HG03439 (cell line): ENCODE results near the gene PIK3R5.

Experiments
- ATAC-seq: cut with Tn5 transposase; IDR thresholded peaks from one replicate; pipeline ENCODE4 v1.9.1; 2021; ENCODE audit warnings: mild to moderate bottlenecking, moderate library complexity; ENCODE audit not compliant: unreplicated experiment

PIK3R5 gene

DNA sequence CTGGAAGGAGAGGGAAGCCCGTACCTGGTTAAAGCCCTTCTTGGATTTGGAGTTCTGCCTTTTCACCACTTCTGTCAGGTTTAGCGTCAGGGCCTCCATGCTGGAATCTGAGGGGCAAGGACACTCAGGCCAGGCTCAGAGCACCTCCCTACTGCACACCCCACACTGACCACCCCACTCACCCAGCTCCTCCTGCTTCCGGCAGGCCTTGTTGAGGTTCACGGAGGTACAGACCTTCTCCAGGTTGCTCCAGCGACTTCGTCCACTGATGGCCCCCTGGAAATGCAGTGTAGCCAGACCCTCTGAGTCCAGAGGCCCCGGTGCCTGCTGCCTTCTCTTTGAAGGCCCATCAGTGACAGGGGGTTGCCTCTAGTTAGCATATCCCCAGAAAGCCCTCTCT lies 83.9 kb downstream of the PIK3R5 start:
- ATAC-seq = no peak

DNA sequence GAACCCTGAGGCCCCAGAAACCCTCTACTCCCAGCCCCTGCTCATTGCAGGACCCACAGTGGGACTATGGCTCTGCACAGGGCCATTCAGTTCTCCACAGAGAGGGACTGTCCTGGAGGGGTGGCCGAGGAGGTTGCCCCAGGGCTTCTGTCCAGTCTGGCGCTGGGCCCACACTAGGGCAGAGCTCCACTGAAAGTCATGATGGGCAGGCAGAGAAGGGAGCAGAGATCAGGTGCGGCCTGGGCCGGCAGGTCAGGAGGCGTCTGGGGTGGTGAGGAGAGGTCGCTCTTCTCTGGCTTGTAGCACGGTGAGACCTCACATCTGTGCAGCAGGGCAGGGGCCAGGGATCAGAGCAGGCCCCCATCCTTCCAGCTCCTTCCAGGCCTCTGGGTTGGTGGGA lies 85.0 kb downstream of the PIK3R5 start:
- no peak for ATAC-seq

DNA sequence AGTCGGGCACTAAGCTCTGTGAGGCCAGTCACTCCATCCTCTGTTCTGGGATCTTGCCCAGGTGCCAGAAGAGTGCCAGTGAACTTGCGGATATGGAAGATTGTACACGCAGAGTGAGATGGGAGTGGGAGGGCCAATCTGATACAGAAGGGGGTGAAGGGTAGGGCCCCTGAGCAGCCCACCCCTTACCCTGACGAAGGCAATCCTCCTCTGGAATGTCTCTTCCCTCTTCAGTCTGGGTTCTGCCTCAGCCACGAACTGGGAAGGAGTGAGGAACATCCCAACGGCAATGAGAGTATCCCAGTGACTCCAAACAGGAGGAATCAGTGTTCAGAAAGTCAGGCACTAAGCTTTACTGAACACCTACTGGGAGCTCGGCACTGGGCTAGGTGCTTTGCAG lies 86.1 kb downstream of the PIK3R5 start:
- no peak for ATAC-seq

- no peak for ATAC-seq
Measured at GRCh38 chr17:8877984-8878383, 87.5 kb downstream of the PIK3R5 start.

- ATAC-seq = no peak
Measured at GRCh38 chr17:8875957-8876356, 89.5 kb downstream of the PIK3R5 start.

DNA sequence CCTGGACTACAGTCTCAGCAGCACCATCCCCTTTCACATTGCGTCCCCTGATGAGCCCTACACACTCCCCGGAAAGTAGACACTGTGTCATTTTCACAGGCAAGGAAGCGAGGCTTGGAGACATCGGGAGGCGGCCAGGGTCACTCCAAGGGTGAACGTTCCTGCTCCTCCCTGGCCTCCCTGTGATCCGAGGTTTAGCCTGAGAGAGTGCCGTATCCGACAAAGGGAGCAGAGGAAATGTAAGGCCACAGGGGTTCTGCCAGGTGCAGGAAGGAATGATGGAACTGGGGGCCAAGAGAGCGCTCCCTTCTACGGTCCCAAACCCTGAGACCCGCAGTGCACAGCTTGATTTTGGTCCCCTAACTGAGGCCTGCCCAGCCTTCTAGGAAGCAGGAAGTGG lies 90.1 kb downstream of the PIK3R5 start:
- no peak for ATAC-seq

- ATAC-seq = no peak
Measured at GRCh38 chr17:8873801-8874715, 91.4 kb downstream of the PIK3R5 start.

DNA sequence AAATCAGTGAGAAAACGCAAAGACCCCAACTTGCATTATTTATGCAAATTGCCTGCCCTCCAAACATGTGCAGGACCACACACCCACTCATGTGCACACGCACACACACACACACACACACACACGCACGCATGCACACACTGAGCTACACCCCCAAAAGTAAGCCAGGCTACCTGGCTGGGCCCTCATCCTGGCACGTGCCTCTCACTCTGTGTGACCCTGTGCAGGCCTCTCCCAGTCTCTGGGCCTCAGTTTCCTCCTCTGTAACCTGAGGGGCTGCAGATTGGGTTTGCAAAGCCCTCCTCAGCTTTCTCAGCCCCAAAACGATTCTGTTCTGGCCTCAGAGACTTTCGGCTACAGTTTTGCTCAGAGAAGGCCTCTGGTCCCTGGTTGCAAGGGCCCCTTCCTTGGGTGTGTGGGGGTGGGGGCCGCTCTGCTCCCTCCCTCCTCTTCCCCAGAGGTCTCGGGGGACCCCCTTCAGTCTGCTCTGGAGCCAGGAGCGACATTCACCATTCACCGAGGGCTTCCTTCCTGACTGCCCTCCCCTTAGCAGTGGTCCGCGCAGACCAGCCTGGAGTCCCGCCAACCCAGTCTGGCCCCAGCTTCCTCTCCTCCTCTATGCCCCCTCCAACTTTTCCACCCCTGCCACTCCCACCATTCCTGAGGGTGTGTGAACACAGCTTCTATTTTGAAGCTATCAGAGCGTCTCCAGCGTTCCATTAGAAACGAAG lies 92.6 kb downstream of the PIK3R5 start:
- ATAC-seq = no peak

DNA sequence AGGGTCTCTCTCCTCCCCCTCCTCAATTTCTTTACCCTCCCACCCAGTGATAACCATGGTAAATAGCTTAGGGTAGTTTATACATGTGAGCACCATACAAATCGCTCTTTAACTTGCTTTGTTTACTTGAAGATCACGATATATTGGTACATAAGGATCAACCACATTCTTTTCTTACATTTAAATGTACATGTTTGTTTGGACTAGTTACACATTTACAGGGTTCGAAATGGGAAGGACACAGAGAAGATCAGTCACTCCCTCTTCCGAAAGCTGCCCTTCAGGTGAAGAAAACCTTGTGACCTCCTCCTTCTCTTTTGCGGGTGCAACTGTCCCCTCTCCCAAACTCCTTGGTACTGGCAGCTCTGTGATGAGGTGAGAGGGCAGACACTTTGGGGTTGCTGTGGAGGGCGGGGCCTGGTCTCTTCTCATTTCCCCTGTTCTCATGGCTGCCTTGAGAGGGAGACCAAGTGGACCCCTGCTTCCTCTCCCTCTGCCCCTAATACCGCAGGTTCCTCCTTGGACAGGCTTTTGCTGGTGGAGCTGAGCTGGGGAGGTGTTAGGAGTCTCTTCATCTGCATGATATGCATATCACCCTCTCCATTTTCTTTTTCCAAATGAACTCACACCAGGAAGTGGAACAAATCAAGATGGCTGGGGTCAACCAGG lies 93.3 kb downstream of the PIK3R5 start:
- ATAC-seq = no peak

GRCh38 chr17:8871081-8871581 lies 94.4 kb downstream of the PIK3R5 start:
- no peak for ATAC-seq

GRCh38 chr17:8870406-8871040 lies 95.0 kb downstream of the PIK3R5 start:
- ATAC-seq = no peak

GRCh38 chr17:8869114-8869815 lies 96.2 kb downstream of the PIK3R5 start:
- no peak for ATAC-seq

DNA sequence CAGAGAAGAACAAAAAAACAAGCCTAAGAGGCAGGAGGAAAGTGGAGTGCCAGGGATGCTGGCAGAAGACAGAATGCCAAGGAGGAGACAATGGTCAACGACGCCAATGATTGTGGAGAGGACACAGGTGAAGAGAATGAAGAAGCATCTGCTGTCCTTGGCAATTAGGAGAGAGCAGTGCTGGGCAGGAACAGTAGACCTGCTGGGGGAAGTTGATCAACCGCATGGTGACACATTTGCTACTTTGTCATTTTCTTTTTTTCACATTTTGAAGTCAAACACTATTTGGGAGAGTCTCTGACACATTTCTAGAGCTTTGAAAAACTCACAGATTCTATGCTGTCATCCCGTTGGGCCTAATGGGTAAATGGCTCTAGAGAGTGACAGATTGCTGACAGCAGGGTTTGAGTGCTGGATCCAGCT lies 97.0 kb downstream of the PIK3R5 start:
- peak; percentile 43 for ATAC-seq

DNA sequence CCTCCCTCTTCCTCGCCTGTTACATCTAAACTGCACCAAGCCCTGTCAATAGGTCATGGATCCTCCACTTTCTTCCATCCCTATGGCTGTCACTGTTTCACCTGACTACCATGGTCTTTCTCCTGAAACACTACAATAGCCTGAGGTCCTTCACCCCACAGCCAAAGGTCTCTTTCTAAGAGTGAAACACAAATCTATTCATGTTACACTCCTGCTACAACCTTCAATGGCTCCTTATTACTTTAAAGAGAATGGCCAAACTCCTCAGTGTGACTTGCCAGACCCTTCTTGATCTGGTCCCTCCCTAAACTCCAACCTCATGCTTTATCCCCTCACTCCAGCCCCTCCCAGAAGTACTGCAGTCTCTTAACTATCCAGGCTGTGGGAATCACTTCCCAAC lies 97.4 kb downstream of the PIK3R5 start:
- no peak for ATAC-seq

DNA sequence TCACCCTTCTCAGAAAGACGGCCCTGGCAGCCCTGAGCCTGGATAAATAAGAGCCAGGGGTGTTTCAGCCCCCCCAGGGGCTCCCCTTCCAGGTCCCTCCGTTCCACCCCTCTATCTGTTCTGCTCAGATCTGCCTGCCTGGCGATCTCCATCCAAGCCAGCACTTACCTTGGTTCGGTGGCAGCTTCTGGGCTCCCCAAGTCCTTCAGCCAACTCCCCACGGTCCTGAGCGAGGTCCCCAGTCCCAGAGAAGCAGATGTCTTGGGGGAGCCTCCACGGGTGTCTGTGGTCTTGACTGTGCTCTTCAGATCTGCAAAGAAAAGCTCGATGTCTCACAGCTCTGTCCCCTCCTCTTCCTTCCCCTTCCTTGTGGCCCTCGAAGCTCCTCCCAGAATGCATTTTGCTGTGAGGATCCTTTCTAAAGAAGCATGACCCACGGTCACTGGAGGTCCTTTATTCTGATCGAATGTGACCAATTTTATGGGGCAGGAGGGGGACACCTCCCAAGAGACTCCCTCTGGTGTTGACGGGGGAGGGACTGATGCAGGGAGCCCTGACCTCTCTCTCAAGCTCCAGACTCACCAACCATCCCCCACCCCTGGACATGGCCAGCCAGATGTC lies 98.0 kb downstream of the PIK3R5 start, which contains the start of gene PIK3R6:
TSS of gene PIK3R6 (minus strand) at position 314 of the 621 bp plus-strand sequence. CDS start 17,880 bp downstream, outside the sequence.
- no peak for ATAC-seq

DNA sequence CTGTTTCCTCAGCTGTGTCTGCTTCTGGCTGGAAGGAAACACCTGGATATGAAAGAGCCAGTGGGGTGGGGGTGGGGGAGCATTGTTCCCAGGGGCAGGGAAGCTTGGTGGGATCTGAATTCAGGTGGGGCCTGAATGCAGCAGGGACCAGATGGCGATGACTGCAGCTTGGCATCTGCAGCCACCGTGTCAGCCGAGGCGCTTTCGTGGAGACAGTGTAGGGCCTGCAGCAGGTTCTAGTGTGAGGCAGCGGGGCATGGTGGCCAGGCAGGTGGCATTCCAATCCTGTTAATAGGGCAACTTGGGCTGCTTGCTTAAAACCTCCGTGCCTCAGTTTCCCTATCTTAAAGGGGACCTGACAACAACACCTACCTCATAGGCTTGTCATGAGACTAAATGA lies 99.7 kb downstream of the PIK3R5 start:
- no peak for ATAC-seq

- ATAC-seq = no peak
Measured at GRCh38 chr17:8865385-8865784, 100.1 kb downstream of the PIK3R5 start.

DNA sequence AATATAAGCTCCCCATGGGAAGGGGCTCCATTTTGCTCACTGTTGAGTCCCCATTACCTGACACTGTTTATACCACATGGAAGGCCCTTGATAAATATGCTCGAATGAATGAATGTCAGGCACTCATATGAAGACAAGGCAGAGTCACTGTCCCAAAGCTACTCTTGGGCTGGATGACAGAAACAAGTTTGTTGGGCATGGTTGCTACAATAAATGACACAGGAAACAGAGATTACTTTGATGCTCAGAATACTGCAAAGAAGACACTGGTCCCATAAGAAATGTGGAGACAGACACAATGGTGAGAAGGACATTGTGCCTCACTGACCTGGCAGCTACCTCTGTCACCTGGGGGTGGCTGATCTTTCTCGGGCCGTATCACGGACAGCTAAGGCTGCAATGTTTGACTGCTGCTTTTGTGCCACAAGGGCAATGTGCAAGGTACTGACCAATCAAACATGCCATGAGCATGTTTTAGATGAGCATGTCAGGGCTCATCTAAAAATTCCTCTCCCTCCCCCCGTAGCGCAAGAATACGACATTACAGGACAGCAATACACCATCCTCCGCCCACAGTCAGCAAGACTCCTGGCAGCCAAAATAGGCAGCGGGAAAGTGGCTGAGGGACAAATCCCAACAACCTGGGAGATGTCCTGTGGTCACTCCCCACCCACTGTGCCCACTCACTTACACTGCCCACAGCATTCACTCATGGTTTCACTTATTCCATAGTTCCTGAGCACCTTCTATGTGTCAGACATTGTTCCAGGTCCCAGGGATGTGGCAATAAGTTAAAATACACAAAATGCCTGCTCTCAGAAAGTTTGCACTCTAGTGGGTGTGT lies 103.1 kb downstream of the PIK3R5 start:
- no peak for ATAC-seq
